SH-SY5Y (cell line): ENCODE data around the gene SLC39A5.

Experiments used
- GATA2 ChIP-seq: IDR thresholded peaks from 2 replicates; pipeline ENCODE4 v1.6.1; 2011; ENCODE audit warnings: mild to moderate bottlenecking, low read depth, low read length
- GATA3 ChIP-seq: IDR thresholded peaks from 2 replicates; pipeline ENCODE4 v1.6.1; 2011; ENCODE audit warnings: low read depth, mild to moderate bottlenecking, low read length, moderate library complexity

DNA sequence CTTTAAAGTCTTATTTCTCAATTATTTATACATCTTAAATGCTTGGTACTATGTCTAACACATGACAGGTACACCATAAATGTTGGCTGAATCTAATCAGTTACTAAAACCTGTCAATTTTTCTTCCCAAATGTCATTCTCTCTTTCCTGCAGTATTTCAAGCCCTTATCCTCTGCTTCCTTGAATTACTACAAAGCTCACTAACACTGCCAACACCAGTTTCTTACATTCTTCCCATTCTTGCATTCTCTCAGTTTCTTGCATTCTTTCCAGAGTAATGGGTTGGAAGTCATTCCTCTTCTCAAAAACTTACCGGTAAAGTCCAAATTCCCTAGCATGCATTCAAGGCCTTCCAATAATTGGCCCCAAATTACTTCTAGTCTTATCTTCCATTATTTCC is 31.0 kb upstream of the SLC39A5 start:
- TF ChIP-seq GATA2: no peak
- TF ChIP-seq GATA3: no peak
